Measurements from ENCODE around the gene IPCEF1.

GRCh38 chr6:154258064-154258757 is 98.4 kb downstream of the IPCEF1 start:
- no peak for TF ChIP-seq CTCF (IDR thresholded peaks at IDR 0.05)
- TF ChIP-seq POLR2AphosphoS5 (IDR thresholded peaks at IDR 0.05), result no peak
- no peak for TF ChIP-seq POLR2A (IDR thresholded peaks at IDR 0.05)
- TF ChIP-seq EP300 (IDR thresholded peaks at IDR 0.05), result no peak

Measured in suprapubic skin (tissue), 4 donors.